A673 (cell line): ENCODE data around the gene HDAC4.

Experiments used
- CTCF ChIP-seq: fragments of 300-800, 200-600 bp; sonication (generic); conservative IDR thresholded peaks from 2 replicates; pipeline ENCODE4 v1.5.1; 2017; ENCODE audit warnings: low read depth, mild to moderate bottlenecking, antibody characterized with exemption, low read length, moderate library complexity, mixed read lengths
- EZH2 ChIP-seq: fragments of 200-600 bp; sonication (generic); IDR thresholded peaks from 2 replicates; pipeline ENCODE4 v1.6.1; 2017; ENCODE audit warnings: borderline replicate concordance, low read depth, mild to moderate bottlenecking, mixed read lengths, antibody characterized with exemption, low read length; ENCODE audit not compliant: poor library complexity, severe bottlenecking

GRCh38 chr2:239108459-239108858 lies 292.4 kb downstream of the HDAC4 start:
- TF ChIP-seq CTCF (no peak), EZH2 (no peak)
